Cardiac septum (tissue), 1 donor: Measurements from ENCODE around the gene RFTN2. TPM values are rescaled to one million over a fixed set of nuclear protein-coding genes. Genes with fewer than 3 reads are reported as not detected.
"Not testable (repeated sequence)": the region's sequence is repeated elsewhere in the genome, so short reads cannot be mapped to it uniquely, and the experiment has no call there.

Source experiments
- DNase-seq: peaks from one replicate; pipeline ENCODE4 v3.0.0-alpha.2; 2020; ENCODE audit warnings: low spot score
- intact Hi-C: fragments of 100-400 bp; cut with DNase I; formaldehyde crosslinking; loops from one replicate; pipeline ENCODE4 v1.14.0; 2022
- total RNA-seq: library from RNA; stranded (reverse); fragmentation: NEBNext Ultra II Directional; extraction: Animal tissue kit (Norgen Biotek cat#: 25700); gene quantifications from one replicate; pipeline ENCODE4 v1.2.1, GENCODE V29; 2021
- donor health status: DM: no; HTN: no; CAD: no.

The RFTN2 gene
- total RNA-seq, 1 donor from 2014 or later: 3.5 TPM

- intact Hi-C loops: no loop called here
- DNase-seq: no peak
Measured at GRCh38 chr2:197615016-197615652, 60.3 kb downstream of the RFTN2 start.

GRCh38 chr2:197614532-197614931 lies 60.9 kb downstream of the RFTN2 start:
- DNase-seq: no peak
- intact Hi-C loops: no loop called here

- DNase-seq: no peak
- intact Hi-C loops: no loop called here
Measured at GRCh38 chr2:197613509-197613987, 61.8 kb downstream of the RFTN2 start.

GRCh38 chr2:197606180-197606579 lies 69.2 kb downstream of the RFTN2 start:
- intact Hi-C loops: no loop called here
- DNase-seq: no peak

GRCh38 chr2:197604117-197604860 lies 71.1 kb downstream of the RFTN2 start:
- intact Hi-C loops: no loop called here
- no peak for DNase-seq

GRCh38 chr2:197601726-197602125 lies 73.7 kb downstream of the RFTN2 start:
- no peak for DNase-seq
- intact Hi-C loops: no loop called here

- intact Hi-C loops: no loop called here
- DNase-seq: no peak
Measured at GRCh38 chr2:197600306-197600705, 75.1 kb downstream of the RFTN2 start.

GRCh38 chr2:197599285-197599965 lies 76.0 kb downstream of the RFTN2 start:
- no peak for DNase-seq
- intact Hi-C loops: no loop called here

- no peak for DNase-seq
- intact Hi-C loops: no loop called here
Measured at GRCh38 chr2:197598450-197598849, 76.9 kb downstream of the RFTN2 start.

GRCh38 chr2:197597166-197597565 lies 78.2 kb downstream of the RFTN2 start:
- no peak for DNase-seq
- intact Hi-C loops: no loop called here

GRCh38 chr2:197596766-197597165 lies 78.6 kb downstream of the RFTN2 start:
- intact Hi-C loops: no loop called here
- no peak for DNase-seq

- intact Hi-C loops: no loop called here
- DNase-seq: no peak
Measured at GRCh38 chr2:197591339-197592072, 83.9 kb downstream of the RFTN2 start.

GRCh38 chr2:197587255-197587654 lies 88.1 kb downstream of the RFTN2 start:
- DNase-seq, intact Hi-C loops: not testable (repeated sequence)

GRCh38 chr2:197580166-197580565 lies 95.2 kb downstream of the RFTN2 start:
- intact Hi-C loops, DNase-seq: not testable (repeated sequence)

- intact Hi-C loops, DNase-seq: not testable (repeated sequence)
Measured at GRCh38 chr2:197578294-197578693, 97.1 kb downstream of the RFTN2 start.

GRCh38 chr2:197577446-197577845 lies 97.9 kb downstream of the RFTN2 start:
- intact Hi-C loops: no loop called here
- no peak for DNase-seq

- intact Hi-C loops: no loop called here
- DNase-seq: no peak
Measured at GRCh38 chr2:197576631-197577030, 98.8 kb downstream of the RFTN2 start.

GRCh38 chr2:197575987-197576386 lies 99.4 kb downstream of the RFTN2 start:
- no peak for DNase-seq
- intact Hi-C loops: no loop called here

GRCh38 chr2:197573608-197574007 lies 101.8 kb downstream of the RFTN2 start:
- intact Hi-C loops: no loop called here
- DNase-seq: no peak
